Left hindlimb (tissue), 1 donor: ENCODE measurements around the gene RASA3.
"Not testable (repeated sequence)": the region's sequence is repeated elsewhere in the genome, so short reads cannot be mapped to it uniquely, and the experiment has no call there.

Experiments used
- DNase-seq: peaks from one replicate; pipeline ENCODE4 v3.0.0-alpha.2; 2018

Gene RASA3

DNA sequence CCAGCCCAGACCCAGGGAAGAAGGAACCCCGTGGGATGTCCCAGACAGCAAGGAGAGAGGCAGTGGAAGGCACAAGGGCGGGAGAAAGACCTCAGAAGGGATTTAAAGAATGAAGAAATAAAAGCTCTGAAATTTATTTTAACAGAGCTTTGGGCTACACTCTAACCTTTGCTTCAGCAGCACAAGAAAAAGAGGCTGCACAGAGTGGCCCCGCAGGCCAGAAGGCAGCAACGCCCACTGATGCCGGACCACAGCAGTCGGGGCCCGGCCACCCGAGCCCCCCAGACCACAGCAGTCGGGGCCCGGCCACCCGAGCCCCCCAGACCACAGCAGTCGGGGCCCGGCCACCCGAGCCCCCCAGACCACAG is 33.8 kb downstream of the RASA3 start:
- not testable (repeated sequence) for DNase-seq

DNA sequence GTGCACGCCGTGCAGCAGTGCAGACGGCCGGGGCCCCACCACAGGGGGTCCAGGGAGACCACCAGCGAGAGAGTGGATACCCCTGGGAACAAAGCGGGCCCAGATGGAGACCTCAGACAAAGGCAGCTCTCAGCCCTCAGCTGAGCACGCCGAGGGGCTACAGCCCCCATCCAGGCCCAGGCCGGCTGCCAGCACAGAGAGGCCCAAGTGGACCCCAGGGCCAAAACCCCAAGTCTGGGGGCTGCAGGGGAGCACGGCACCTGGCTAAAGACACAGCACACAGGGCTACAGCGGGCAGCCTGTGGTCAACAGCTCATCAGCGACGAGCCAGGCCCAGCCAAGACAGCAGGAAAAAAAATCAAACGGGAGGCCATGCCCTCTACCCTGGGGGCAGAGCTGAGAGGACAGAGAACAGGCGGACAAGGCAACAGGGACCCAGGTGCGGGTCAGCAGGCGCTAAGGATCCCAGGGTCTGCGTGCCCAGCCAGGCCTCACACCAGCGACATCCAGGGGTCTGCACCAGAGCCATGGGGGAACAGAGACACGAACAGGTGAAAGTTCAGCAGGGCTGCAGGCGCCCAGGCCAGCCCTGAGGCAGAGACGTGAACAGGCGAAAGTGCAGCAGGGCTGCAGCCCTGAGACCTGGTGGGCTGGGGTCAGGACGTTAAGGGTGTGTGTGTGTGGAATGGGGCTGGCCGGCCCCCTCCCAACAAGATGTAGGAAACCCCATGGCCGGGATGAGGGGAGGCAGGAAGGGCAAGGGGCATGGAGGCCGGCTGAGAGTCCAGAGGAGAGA is 34.3 kb downstream of the RASA3 start:
- DNase-seq = peak; percentile 34

DNA sequence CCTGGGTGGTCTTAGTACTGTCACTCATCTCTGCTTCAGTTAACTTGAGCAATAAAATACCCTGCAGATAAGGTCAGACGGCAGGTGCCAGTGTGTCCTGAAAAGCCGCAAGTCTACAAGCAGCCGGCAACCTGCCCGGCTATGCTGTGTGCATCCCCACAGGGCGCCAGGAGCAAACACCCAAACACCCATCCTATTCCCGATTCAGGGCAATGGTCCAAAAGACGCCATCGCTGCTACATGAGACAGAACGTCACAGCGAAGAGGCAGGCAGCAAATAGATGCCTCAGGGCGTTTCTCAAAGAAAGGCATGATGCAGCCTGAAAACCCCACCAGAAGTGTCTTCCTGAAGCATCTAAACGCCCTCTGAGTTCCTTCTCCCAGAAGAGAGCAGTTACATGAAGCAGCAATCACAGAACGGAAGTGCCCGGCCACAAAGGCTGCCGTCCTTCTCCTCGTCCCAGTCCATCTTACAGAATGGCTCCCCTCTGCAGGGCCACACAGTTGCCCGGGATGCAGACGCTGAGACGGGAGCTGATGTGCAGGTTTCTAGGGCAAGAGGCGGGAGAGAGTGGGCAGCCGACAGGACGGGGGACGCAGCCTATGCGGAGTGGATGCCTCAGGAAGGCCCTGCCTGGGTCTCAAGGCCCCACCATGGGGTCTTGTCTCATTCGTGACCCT is 35.1 kb downstream of the RASA3 start:
- peak; percentile 27 for DNase-seq

DNA sequence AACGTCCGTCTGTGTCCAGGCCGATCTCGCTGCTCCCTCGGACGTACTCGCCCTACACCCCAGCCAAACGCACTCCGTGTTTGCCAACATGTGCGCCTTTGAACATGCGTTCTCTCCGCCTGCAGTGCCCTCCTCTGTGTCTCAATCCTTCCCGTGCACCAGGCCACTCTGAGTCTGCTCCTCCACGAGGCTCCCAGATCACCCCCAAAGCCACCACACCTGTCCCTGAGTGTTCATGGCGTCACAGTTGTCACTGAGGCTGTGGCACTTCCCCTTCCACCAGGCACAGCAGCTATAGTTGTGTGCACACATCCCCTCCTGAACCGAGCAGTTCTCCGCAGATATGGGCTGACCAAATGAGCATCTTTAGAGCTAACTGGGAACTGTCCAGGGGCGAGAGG is 35.6 kb downstream of the RASA3 start:
- DNase-seq = peak; percentile 15

DNA sequence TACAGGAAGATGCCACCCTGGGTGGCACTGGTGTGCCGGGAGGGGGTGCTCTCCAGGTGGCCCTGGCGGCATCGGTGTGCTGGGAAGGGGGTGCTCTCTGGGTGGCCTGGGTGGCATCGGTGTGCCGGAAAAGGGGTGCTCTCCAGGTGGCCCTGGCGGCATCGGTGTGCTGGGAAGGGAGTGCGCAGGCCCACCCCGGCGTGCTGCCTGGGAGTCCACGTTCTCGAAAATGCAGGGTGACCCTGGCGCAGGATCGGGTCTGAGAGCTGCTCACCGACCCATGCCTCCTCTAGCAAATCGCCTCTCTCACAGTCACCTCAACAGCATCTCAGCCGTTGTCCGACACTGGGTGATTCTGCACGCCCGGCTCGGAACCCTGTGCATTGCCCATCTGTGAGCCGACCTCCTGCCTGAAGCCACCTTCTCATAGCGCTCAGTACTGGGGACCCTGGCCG is 36.4 kb downstream of the RASA3 start:
- peak; percentile 12 for DNase-seq

DNA sequence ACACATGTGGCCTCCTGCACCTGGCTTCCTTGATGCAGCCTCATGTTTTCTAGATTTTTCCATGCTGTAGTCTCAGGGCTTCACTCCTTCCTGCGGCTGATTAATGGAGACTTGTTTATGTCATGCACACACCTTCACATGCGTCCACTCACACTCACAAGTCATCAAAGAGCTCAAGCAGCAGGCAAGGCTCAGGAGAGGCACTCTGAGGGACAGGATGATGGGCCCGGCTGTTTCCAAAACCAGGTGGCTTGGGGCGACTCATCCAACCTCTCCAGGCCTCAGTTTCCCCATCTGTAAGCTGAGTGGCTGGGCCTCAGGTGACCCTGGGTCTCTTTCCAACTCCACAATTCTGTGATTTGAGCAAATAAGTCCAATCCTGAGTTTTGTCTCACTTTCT is 36.9 kb downstream of the RASA3 start:
- DNase-seq = peak; percentile 8

DNA sequence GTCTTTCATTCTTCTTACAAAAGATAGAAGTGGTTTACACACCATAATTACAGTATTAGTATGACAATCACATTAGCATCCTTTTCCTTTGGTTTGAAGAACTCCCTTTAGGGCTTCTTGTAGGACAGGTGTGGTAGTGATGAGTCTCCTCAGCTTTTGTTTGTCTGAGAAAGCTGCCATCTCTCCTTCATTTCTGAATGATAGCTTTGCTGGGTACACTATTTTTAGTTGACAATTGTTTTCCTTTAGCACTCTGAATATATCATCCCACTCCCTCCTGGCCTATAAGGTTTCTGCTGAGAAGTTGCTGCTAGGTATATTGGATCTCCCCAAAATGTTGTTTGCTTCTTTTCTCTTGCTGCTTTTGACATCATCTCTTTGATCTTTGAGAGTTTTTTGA is 39.3 kb downstream of the RASA3 start:
- DNase-seq = no peak

DNA sequence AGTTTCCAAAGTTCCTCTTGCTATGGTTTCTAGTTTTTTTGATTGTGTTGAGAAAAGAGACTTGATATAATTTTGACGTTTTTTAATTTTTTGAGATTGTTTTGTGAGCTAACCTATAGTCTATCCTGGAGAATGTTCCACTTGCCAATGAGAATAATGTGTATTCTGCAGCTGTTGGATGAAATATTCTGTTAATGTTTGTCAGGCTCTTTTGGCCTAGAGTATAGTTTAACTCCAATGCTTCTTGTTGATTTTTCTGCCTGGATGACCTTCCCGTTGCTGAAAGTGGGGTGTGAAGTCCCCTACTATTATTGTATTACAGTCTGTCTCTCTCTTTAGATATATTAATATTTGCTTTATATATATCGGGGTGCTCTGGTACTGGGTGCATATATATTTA is 40.0 kb downstream of the RASA3 start:
- no peak for DNase-seq

DNA sequence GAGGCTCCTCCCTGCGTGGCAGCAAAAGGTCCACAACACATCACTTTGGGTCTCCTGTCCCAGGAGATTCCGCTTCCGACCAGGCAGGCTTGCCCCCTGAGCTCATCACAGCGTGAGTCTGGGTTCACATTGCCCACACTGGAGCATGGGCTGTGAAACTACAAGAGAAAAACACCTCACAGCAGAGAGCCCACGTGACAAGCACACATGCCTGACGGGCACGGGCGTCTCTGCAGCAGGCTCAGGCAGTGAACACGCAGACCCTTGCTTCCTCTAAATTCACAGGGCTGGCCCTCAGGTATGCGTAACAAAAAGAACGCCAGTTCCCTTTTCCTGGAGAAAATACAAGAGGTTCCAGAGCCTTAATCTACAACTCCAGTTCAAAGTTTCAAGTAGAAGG is 41.9 kb downstream of the RASA3 start:
- DNase-seq = peak; percentile 13

DNA sequence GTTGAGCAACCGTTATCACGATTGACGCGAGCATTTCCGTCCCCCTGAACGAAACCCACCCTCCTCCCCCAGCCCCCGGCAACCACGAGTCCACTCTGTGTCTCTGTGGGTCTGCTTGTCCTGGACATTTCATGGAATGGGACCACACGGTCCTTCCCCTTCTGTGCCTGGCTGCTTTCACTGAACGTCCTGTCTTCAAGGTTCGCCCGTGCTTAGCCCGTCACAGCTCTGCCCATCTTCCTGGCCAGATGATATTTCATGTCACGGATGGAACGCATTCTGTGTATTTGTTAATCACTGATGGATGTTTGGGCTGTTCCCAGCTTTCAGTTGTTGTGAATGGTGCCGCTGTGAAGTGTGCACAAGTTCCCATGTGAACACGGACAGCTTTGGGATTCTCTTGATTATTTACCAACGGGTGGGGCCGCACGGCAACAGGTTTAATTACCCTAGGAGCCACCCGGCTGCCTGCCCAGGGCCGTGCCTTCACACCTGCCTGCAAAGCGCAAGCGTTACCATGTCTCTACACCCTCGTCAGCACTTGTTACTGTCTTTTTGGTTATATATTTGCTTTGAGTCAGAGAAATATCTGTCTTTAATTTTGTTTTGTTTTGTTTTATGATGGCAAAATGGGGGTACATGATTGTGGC is 42.5 kb downstream of the RASA3 start:
- DNase-seq = peak; percentile 15

DNA sequence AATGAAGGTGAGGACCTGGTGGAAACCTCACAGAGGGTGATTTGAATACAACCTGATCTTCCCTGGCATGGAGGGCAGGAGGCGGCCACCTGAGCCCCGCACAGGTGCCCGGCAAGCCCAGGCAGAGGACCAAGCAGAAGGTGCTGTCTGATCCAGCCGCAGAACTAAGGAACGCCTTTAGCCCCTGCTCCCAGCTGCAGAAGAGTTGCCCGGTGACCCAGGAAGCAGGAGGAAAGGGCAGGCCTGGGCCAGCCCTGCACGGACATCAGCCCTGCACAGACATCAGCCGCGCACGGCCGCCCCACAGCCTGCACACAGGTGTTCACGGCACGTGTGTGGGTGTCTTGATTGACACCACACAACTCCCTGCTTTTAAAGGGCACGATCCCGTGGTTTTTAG is 43.1 kb downstream of the RASA3 start:
- DNase-seq = peak; percentile 17

DNA sequence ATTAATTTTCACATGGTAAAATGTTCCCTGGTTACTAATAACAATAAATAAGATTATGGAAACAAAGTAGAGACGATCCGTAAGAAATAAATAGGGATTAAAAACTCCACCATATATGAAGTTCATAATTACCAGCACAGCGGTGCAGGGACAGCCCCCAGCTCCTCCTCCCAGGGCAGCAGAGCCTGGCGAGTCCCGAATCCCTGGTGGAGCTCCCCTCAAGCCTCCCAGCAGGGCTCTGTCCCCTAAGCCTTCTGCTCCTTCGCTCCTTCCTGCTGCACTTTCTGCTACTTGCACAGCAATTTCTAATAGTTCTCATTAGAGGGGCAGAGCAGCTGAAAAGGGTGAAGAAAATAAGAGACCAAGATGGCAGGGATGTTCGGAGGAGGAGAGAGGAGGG is 43.6 kb downstream of the RASA3 start:
- DNase-seq = no peak

DNA sequence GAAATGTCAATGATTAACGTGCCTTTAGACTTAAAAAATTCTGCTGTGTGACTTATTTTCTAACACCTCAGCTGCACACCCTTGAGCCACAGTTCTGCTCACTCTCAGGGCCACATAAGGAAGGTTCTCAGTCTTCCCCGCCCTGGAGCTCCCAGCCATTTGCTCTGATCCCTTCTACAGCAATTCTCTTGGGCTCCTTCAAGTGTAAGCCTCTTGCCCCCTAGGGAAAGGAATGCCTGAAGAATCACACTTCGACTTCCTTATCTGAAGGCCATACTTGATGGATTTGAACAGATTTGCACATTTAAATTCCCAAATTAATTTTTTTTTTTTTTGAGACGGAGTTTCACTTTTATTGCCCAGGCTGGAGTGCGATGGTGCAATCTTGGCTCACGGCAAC is 44.2 kb downstream of the RASA3 start:
- DNase-seq = no peak

DNA sequence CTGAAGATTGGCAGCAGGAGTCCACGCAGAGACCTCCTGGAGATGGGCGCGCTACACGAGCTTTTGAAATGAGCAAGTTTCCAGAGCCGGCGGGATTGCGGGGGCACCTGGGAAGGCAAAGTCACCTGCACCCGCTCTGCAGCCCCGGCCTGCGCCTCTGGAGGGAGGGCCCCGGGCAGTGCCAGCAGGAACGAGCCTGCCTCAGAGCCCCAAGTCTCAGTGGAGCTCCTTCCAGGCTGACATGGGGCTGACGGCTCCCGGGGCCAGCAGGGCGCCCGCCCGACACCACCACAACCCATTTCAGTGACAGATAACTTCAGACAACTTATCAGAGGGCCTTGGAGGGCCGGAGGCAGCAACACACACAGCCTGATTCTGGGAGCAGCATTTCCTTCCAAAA is 45.0 kb downstream of the RASA3 start:
- DNase-seq = peak; percentile 18

DNA sequence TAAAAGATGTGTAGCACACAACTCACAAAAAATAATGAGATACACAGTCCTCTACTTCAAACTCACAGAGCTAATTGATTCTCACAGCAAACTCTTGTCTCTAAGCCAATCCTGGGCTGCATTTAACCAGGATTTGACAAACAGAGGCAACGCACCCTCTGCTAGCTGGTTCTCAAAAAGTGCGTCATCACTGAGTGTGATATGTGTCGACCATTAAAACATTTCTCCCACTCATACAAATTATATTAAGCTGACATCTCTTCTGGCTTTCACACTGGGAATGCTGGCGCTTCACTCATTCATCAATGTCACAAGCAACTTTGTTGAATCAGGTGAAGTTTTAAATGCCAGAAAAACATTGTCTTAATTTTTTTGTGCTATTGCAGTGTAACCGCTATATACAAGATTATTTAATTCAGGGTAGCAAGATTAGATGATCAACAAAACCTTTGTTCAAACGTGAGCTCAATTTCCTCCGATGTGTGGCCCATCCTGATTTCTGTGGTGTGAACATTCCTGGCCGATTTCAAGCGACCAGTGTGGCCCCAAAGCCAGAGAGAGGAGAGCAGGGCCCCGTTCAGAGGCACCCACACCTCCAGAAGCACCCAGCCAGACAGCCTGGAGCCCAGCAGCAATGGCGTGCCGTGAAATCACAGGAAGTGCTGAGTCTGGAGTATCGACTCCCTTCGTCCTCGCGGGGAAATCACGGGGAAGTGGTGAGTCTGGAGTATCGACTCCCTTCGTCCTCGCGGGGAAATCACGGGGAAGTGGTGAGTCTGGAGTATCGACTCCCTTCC is 49.4 kb downstream of the RASA3 start:
- no peak for DNase-seq

DNA sequence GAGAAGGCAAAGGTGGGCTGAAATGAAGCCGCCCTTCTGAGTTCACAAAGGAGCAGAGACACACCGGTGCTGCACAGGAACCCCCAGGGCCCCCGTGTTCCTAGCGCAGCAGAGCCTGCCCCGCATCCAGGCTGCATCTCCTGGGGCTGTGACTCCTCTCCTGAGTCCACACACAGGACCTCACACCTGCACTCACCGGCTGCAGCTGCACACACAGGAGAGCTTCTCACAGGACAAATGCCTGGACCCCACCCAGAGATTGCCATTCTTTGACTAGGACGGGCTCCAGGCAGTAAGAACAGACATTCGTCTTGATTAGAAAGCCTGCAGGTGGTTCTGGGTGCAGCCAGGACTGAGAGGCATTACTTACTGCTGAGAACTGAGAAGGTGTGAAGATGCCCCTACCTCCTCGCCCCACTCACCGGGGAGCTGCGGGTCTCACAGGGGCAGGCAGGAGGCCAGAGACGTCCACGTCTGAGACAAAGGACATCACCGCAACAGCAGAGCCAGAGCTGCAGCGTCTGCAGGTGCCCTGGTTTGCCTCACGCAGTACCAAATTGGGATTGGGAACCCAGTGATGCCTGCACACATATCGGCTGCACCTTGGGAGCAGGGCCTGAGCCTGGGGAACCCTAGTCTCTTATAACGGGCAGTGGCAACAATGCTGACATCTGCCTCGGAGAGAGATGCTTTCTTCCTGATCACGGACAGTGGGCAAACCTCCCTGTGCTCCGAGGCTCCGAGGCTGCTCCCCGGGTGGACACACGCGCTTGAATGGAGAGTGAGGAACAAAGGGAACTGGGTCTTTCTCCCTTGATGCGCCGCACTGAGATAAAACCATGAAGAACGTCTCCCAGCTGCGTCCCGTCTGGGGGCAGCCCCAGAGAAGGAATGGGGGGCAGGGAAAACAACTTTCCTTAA is 50.4 kb downstream of the RASA3 start:
- peak; percentile 27 for DNase-seq

DNA sequence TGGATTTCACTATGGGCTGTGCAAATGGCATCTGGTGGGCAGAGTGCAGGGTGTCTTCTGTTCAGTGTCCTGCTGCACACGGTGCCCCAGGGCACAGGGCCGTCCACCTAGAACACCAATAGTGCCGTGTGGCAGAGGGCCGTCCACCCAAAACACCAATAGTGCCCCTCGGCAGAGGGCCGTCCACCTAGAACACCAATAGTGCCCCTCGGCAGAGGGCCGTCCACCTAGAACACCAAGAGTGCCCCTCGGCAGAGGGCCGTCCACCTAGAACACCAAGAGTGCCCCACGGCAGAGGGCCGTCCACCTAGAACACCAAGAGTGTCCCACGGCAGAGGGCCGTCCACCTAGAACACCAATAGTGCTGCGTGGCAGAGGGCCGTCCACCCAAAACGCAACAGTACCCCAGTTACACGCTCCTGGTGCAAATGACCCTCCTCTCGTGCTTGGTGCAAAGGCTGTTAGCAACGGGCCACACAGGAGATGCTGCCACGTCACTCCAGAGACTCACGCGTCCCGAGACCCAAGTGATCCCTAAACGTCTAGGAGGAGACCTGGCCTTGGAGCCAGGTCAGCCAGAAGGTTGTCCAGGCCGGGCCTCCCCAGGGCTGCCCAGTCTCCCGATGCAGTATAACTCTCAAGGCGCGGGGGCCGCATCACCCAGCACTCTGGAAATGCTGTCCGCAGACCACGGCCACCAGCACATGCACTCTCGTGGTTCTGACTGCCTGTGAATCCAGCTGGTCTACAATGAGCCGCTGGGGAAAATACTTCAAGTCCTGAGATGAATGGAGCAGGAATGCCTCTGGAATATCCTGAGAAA is 51.5 kb downstream of the RASA3 start:
- DNase-seq = peak; percentile 24

DNA sequence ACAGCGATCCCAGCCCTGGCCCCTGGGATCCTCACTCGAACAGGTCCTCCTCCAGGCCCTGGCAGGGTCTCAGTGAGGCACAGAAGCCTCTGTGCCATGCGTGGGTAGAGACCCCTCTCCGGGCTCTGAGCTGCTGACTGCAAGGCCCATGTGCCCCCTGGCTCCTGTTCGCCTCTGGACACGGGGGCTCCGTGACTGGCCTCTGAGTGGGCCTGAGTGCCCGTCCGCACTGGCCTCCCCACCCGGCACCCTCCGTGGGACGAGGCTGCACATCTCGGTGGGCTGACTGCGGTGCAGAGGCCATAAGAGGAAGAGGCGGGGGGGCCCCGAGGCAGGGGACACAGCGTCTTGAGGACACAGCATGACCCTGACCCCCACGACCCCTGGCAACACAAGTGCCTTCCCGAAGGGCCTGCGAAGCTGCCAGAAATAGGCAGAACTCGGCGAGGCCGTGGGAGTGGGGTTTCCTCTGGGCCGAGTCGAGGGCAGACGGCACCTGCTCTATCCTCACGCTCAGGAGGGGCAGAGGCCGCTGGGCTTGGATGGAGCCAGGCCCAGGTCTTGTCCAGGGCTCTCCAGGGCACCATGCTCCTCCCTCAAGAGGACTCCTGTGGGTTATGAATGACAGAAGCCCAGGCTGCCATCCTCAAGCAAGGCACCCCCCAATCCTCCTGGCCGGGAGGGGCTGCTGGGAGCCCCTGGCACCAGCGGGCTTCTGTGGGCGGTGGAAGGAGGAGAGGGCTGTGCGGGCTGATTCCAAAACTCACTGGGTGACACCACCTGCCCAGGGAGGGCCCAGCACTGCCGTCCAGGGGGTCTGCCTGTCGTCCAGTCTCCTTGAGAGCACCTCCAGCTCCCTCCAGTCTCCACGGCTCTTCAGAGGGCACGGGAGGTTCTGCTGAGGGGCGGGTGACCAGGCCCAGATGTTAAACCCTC is 52.6 kb downstream of the RASA3 start:
- DNase-seq = peak; percentile 25

DNA sequence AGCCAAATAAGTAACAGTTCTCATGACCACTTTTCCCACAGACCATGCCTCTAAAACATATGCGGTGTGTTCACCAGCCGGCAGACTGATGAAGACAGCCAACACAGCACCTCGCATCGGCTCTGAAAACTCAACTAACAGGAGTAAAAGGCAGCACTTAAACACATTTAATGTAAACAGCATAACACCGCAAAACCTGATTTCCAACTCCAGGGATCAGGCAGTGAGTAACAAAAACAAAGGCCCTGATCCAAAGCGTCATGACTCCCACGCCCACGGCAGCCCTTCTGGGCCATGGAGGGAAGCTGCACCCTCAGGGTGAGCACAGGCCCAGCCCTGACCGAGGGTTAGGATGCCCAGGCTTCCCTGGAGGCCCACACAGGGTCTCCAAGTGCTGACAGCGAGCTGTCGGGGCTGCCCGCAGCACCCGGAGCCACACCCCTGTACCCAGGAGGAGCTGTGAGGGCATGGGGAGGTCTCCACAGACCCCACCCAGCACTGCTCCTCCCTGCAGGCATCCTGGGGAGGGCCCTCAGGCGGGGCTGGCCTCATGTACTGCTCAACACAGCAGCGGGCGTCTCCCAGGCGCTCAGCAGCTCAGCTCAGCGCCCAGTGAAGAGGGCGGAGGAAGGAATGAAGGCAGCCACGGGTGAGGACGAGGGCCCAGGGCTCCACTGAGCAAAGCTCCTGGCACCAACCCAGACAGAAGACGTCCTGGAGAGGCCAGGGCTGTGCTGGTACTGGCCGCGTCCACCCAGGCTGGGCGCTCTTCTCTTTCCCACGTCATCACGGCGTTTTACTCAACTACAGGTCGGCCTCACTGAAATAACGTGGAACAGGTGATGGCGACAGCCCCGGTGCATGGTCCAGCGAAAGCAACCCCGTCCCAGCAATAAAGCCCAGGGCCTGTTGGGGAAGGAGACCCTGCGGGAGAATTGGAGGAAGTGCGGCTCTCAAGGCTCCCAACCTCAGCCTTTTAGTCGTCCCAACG is 53.7 kb downstream of the RASA3 start:
- DNase-seq = peak; percentile 62
